GM23338 (cell line): ENCODE measurements around the gene TFPT.

Experiments used
- CREB1 ChIP-seq: fragments of 250-450 bp; sonication (Bioruptor Pico); IDR thresholded peaks from 2 replicates; pipeline ENCODE4 v1.5.0; 2020; ENCODE audit warnings: low read depth, mild to moderate bottlenecking, moderate library complexity
- EZH2 ChIP-seq: fragments of 200-600 bp; sonication (generic); IDR thresholded peaks from one replicate; pipeline ENCODE4 v1.8.0; 2017; ENCODE audit warnings: antibody characterized with exemption, mild to moderate bottlenecking, low read depth; ENCODE audit not compliant: unreplicated experiment
- EZH2phosphoT487 ChIP-seq: fragments of 200-600 bp; sonication (generic); IDR thresholded peaks from one replicate; pipeline ENCODE4 v1.8.1; 2018; ENCODE audit warnings: antibody characterized with exemption; ENCODE audit not compliant: unreplicated experiment
- NANOG ChIP-seq: IDR thresholded peaks from 2 replicates; pipeline ENCODE4 v1.6.1; 2016; ENCODE audit warnings: antibody characterized with exemption, borderline replicate concordance
- POLR2AphosphoS5 ChIP-seq: IDR thresholded peaks from 2 replicates; pipeline ENCODE4 v1.6.1; 2016; ENCODE audit warnings: antibody characterized with exemption, low read depth
- STAT1 ChIP-seq: IDR thresholded peaks from one replicate; pipeline ENCODE4 v1.6.1; 2016; ENCODE audit warnings: antibody characterized with exemption; ENCODE audit not compliant: unreplicated experiment
- ZNF331 ChIP-seq: fragments of 250-450 bp; sonication (Bioruptor Pico); IDR thresholded peaks from 2 replicates; pipeline ENCODE4 v1.5.0; 2020; ENCODE audit warnings: low read depth, mild to moderate bottlenecking, moderate library complexity
- TF ChIP-seq, protein P1 (sequence below), 2 experiments: fragments of 200-600 bp in 1 of 2; sonication (generic) in 1 of 2; conservative IDR thresholded peaks; 2 replicates each; pipeline versions ENCODE4 v1.5.1 to v1.6.1; 2016 to 2017; ENCODE audit warnings: antibody characterized with exemption in 2 of 2, low read depth in 2 of 2, mild to moderate bottlenecking in 2 of 2, moderate library complexity in 1 of 2
- TF ChIP-seq, protein P2 (sequence below): IDR thresholded peaks from 2 replicates; pipeline ENCODE4 v1.6.1; 2016; ENCODE audit warnings: antibody characterized with exemption
- TF ChIP-seq, protein P3 (sequence below): IDR thresholded peaks from one replicate; pipeline ENCODE4 v1.6.1; 2018; ENCODE audit warnings: antibody characterized with exemption; ENCODE audit not compliant: unreplicated experiment

DNA sequence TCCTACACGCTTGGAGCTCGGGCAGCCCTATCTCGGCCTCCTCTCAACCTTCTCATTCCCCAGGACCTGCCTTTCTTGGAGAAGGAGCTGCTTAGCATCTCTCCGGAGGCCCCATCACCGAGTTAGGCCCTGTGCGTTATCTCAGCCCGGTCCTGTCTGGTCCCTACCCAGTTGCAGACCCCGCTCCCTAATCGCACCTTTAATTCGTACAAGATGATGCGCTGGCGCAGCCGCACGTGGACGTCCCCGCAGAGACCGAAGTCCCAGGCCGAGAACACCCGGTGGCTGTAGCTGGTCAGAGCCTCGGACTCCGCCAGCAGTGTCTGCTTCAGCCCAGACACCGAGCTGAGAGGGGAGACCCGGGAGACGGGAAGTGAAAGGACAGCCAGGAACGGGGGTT is 49.8 kb upstream of the TFPT start:
- TF ChIP-seq, protein P1, sequence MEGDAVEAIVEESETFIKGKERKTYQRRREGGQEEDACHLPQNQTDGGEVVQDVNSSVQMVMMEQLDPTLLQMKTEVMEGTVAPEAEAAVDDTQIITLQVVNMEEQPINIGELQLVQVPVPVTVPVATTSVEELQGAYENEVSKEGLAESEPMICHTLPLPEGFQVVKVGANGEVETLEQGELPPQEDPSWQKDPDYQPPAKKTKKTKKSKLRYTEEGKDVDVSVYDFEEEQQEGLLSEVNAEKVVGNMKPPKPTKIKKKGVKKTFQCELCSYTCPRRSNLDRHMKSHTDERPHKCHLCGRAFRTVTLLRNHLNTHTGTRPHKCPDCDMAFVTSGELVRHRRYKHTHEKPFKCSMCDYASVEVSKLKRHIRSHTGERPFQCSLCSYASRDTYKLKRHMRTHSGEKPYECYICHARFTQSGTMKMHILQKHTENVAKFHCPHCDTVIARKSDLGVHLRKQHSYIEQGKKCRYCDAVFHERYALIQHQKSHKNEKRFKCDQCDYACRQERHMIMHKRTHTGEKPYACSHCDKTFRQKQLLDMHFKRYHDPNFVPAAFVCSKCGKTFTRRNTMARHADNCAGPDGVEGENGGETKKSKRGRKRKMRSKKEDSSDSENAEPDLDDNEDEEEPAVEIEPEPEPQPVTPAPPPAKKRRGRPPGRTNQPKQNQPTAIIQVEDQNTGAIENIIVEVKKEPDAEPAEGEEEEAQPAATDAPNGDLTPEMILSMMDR (conservative IDR thresholded peaks at IDR 0.05; ENCODE audit: low read depth in 2 of 2) = no peak
- TF ChIP-seq EZH2 = no peak
- TF ChIP-seq POLR2AphosphoS5 = no peak
- no peak for TF ChIP-seq EZH2phosphoT487
- no peak for TF ChIP-seq STAT1
- TF ChIP-seq, protein P2, sequence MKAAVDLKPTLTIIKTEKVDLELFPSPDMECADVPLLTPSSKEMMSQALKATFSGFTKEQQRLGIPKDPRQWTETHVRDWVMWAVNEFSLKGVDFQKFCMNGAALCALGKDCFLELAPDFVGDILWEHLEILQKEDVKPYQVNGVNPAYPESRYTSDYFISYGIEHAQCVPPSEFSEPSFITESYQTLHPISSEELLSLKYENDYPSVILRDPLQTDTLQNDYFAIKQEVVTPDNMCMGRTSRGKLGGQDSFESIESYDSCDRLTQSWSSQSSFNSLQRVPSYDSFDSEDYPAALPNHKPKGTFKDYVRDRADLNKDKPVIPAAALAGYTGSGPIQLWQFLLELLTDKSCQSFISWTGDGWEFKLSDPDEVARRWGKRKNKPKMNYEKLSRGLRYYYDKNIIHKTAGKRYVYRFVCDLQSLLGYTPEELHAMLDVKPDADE = no peak
- TF ChIP-seq ZNF331 (CRISPR knock-in tag) = no peak
- TF ChIP-seq, protein P3, sequence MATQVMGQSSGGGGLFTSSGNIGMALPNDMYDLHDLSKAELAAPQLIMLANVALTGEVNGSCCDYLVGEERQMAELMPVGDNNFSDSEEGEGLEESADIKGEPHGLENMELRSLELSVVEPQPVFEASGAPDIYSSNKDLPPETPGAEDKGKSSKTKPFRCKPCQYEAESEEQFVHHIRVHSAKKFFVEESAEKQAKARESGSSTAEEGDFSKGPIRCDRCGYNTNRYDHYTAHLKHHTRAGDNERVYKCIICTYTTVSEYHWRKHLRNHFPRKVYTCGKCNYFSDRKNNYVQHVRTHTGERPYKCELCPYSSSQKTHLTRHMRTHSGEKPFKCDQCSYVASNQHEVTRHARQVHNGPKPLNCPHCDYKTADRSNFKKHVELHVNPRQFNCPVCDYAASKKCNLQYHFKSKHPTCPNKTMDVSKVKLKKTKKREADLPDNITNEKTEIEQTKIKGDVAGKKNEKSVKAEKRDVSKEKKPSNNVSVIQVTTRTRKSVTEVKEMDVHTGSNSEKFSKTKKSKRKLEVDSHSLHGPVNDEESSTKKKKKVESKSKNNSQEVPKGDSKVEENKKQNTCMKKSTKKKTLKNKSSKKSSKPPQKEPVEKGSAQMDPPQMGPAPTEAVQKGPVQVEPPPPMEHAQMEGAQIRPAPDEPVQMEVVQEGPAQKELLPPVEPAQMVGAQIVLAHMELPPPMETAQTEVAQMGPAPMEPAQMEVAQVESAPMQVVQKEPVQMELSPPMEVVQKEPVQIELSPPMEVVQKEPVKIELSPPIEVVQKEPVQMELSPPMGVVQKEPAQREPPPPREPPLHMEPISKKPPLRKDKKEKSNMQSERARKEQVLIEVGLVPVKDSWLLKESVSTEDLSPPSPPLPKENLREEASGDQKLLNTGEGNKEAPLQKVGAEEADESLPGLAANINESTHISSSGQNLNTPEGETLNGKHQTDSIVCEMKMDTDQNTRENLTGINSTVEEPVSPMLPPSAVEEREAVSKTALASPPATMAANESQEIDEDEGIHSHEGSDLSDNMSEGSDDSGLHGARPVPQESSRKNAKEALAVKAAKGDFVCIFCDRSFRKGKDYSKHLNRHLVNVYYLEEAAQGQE = no peak
- no peak for TF ChIP-seq NANOG
- TF ChIP-seq CREB1 (CRISPR knock-in tag) = no peak
